ENCODE data around the gene CHD6. TPM values are rescaled to one million over a fixed set of nuclear protein-coding genes. Genes with fewer than 3 reads are reported as not detected.

CHD6 gene
- total and polyA plus RNA-seq, 2 of the 13 experiments (the other 11 are each of a cell fraction or from before 2014, with no cell fraction given) = 14.4 to 52.0 TPM

- TF ChIP-seq, protein P1, sequence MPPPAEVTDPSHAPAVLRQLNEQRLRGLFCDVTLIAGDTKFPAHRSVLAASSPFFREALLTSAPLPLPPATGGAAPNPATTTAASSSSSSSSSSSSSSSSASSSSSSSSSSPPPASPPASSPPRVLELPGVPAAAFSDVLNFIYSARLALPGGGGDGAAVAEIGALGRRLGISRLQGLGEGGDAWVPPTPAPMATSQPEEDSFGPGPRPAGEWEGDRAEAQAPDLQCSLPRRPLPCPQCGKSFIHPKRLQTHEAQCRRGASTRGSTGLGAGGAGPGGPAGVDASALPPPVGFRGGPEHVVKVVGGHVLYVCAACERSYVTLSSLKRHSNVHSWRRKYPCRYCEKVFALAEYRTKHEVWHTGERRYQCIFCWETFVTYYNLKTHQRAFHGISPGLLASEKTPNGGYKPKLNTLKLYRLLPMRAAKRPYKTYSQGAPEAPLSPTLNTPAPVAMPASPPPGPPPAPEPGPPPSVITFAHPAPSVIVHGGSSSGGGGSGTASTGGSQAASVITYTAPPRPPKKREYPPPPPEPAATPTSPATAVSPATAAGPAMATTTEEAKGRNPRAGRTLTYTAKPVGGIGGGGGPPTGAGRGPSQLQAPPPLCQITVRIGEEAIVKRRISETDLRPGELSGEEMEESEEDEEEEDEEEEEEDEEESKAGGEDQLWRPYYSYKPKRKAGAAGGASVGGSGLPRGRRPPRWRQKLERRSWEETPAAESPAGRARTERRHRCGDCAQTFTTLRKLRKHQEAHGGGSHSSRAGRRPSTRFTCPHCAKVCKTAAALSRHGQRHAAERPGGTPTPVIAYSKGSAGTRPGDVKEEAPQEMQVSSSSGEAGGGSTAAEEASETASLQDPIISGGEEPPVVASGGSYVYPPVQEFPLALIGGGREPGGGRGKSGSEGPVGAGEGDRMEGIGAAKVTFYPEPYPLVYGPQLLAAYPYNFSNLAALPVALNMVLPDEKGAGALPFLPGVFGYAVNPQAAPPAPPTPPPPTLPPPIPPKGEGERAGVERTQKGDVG (CRISPR knock-in tag; IDR thresholded peaks at IDR 0.05; ENCODE audit: borderline replicate concordance) = 0 out of 2 replicates have a peak, but pooled peaks have one; percentile 44
Observed at GRCh38 chr20:41360831-41361756, 257.1 kb downstream of the CHD6 start (continued).

DNA sequence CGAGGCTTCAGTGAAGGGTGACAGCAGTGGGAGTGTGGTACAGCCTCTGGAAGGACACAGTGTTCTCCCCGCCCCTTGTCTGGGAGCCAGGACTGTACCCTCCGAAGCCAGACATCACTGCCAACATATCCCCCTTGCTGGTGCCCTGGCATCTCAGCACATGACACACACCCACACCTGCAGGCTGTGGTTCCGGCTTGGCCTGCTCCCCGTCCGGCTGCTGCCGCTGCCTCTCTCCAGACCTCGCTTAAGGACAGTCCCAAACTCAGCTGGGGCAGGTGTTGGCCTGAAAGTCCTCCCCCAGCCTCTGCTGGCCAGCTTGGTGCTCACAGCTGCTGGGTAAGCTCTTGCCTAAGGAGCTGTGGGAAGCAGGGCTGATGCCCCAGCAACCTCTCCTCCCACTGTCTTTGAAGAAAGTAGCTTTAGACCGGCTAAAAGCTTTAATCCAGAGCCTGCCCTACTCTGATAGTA is 258.6 kb downstream of the CHD6 start:
- in situ Hi-C loops (cut with HindIII; ENCODE audit: extremely low pct_ligation_motif_present, low pct_unique_long_range_greater_than_20kb) = no loop called here

More for the DNA sequence above, 258.6 kb downstream of the CHD6 start:
- H3K9me3 ChIP-seq (ENCODE audit: low read length) = no peaks in the 10 kb centered on the region
- ChIA-PET CTCF (ENCODE audit: low intra/inter-chr PET ratio, low total read pairs) (no interaction called here), POLR2A (interaction anchor here (1.8 kb wide), 1 partner anchor 19 kb away, joined by 6 read pairs; the partner anchor contains the start of gene LPIN3)
- H3K4me1 ChIP-seq (ENCODE audit: insufficient read depth, low read length) = peaks cover 13% of the 10 kb centered on the region
- H2AFZ ChIP-seq (ENCODE audit: low read length) = no peak overlapping the region
- ATAC-seq = no peak
- H3K79me2 ChIP-seq (ENCODE audit: insufficient read depth, low read length) = no peaks in the 10 kb centered on the region
- H3K9ac ChIP-seq (ENCODE audit: insufficient read depth, low read depth, low read length) = no peak overlapping the region
- H3K4me3 ChIP-seq (replicated peaks in 1 of 3; ENCODE audit: insufficient read depth in 1 of 3, low read depth in 2 of 3, low read length in 3 of 3) = no peak overlapping the region
- H3K36me3 ChIP-seq (replicated peaks in 1 of 2; ENCODE audit: control insufficient read depth in 1 of 2, insufficient read depth in 2 of 2, low read length in 2 of 2) = peaks cover 9 to 10% of the 10 kb centered on the region in 2 experiments; a peak in 3 of 5 replicates
- TF ChIP-seq HOMEZ (CRISPR knock-in tag; IDR thresholded peaks at IDR 0.05; ENCODE audit: low read depth) = no peak
- TF ChIP-seq AGO2 (optimal IDR thresholded peaks at IDR 0.05; ENCODE audit: low read depth, low read length) = peak; percentile 50
- no peak for TF ChIP-seq ZNF552 (CRISPR knock-in tag; IDR thresholded peaks at IDR 0.05; ENCODE audit: borderline replicate concordance)
- no peak for TF ChIP-seq SRSF9 (IDR thresholded peaks at IDR 0.05; ENCODE audit: borderline replicate concordance, insufficient read depth, low read depth, low read length, poor library complexity, severe bottlenecking)
- 0 out of 2 replicates have a peak, but pooled peaks have one; percentile 34 for TF ChIP-seq ZNF891 (CRISPR knock-in tag; IDR thresholded peaks at IDR 0.05)
- TF ChIP-seq HBP1 (CRISPR knock-in tag; IDR thresholded peaks at IDR 0.05; ENCODE audit: low read depth) = no peak
- no peak for TF ChIP-seq KLF12 (CRISPR knock-in tag; IDR thresholded peaks at IDR 0.05; ENCODE audit: borderline replicate concordance)
- no peak for TF ChIP-seq SRSF1 (optimal IDR thresholded peaks at IDR 0.05; ENCODE audit: low read depth, low read length)
- no peaks in the 10 kb centered on the region for H4K20me1 ChIP-seq (ENCODE audit: insufficient read depth, low read length)
- TSS peak; percentile 43 for BruUV-seq (replicated peaks)
- H3K4me2 ChIP-seq (ENCODE audit: low read depth, low read length) = no peak overlapping the region
- no peak overlapping the region for H3K27ac ChIP-seq (ENCODE audit: extremely low read length, insufficient read depth, low read length)
- DNase-seq (ENCODE audit: low spot score) = no peak
- intact Hi-C loops (cut with micrococcal nuclease; ENCODE audit: unreplicated experiment) = loop anchor here (2.0 kb wide), 1 partner anchor 19 kb away; the partner anchor contains the start of gene LPIN3
- WGBS (ENCODE audit: low lambda C conversion rate) = 94% methylated on average over 9 of the region's 9 CpGs
- no peak for FAIRE-seq
- peaks cover 7 to 12% of the 10 kb centered on the region in 2 experiments; a peak in 4 of 5 replicates for H3K27me3 ChIP-seq (ENCODE audit: control insufficient read depth in 1 of 2, insufficient read depth in 2 of 2, low read length in 2 of 2)

Measured in HepG2 (cell line).